ENCODE results near the gene CNTNAP5. TPM values are rescaled to one million over a fixed set of nuclear protein-coding genes. Genes with fewer than 3 reads are reported as not detected.

CNTNAP5 gene
- total RNA-seq, 1 donor from 2014 or later, result not detected

- peak overlapping the region; percentile 38 for H3K4me3 ChIP-seq (ENCODE audit: low read depth, low read length)
- DNase-seq (ENCODE audit: low read depth), result no peak
- no peak for TF ChIP-seq CTCF (conservative IDR thresholded peaks at IDR 0.05; ENCODE audit: low read depth, low read length)
These were observed 421 bp upstream of the CNTNAP5 start for GRCh38 chr2:124024561-124025170.

GRCh38 chr2:124025891-124026434 lies 876 bp downstream of the CNTNAP5 start:
- no peak for DNase-seq (ENCODE audit: low read depth)
- no peak overlapping the region for H3K4me3 ChIP-seq (ENCODE audit: low read depth, low read length)
- no peak for TF ChIP-seq CTCF (conservative IDR thresholded peaks at IDR 0.05; ENCODE audit: low read depth, low read length)

- H3K4me3 ChIP-seq (ENCODE audit: low read depth, low read length), result no peak overlapping the region
- TF ChIP-seq CTCF (conservative IDR thresholded peaks at IDR 0.05; ENCODE audit: low read depth, low read length), result no peak
- no peak for DNase-seq (ENCODE audit: low read depth)
These were observed 1.4 kb downstream of the CNTNAP5 start for GRCh38 chr2:124026503-124026902.

- DNase-seq (ENCODE audit: low read depth), result peak; percentile 10
- peak; percentile 78 for TF ChIP-seq CTCF (conservative IDR thresholded peaks at IDR 0.05; ENCODE audit: low read depth, low read length)
- H3K4me3 ChIP-seq (ENCODE audit: low read depth, low read length), result no peak overlapping the region
These were observed 2.1 kb downstream of the CNTNAP5 start for GRCh38 chr2:124027182-124027581.

- no peak for DNase-seq (ENCODE audit: low read depth)
- TF ChIP-seq CTCF (conservative IDR thresholded peaks at IDR 0.05; ENCODE audit: low read depth, low read length), result no peak
- no peak overlapping the region for H3K4me3 ChIP-seq (ENCODE audit: low read depth, low read length)
These were observed 7.7 kb downstream of the CNTNAP5 start for GRCh38 chr2:124032799-124033198.

- no peak for DNase-seq (ENCODE audit: low read depth)
- H3K4me3 ChIP-seq (ENCODE audit: low read depth, low read length), result no peak overlapping the region
- TF ChIP-seq CTCF (conservative IDR thresholded peaks at IDR 0.05; ENCODE audit: low read depth, low read length), result no peak
These were observed 9.2 kb downstream of the CNTNAP5 start for GRCh38 chr2:124034265-124034664.

GRCh38 chr2:124035001-124035400 lies 9.9 kb downstream of the CNTNAP5 start:
- no peak for DNase-seq (ENCODE audit: low read depth)
- TF ChIP-seq CTCF (conservative IDR thresholded peaks at IDR 0.05; ENCODE audit: low read depth, low read length), result no peak
- H3K4me3 ChIP-seq (ENCODE audit: low read depth, low read length), result no peak overlapping the region

Measured in epithelial cell of proximal tubule (primary cell).